ENCODE data around the gene ATXN10.

- TF ChIP-seq CTCF (conservative IDR thresholded peaks at IDR 0.05) (no peak), EZH2 (IDR thresholded peaks at IDR 0.05; ENCODE audit: low read depth) (no peak)
Observed at GRCh38 chr22:45855961-45856360, 184.3 kb downstream of the ATXN10 start.

Data from PC-9 (cell line).